Measurements from ENCODE around the gene FAH.
"Not testable (repeated sequence)": the region's sequence is repeated elsewhere in the genome, so short reads cannot be mapped to it uniquely, and the experiment has no call there.

The FAH gene

DNA sequence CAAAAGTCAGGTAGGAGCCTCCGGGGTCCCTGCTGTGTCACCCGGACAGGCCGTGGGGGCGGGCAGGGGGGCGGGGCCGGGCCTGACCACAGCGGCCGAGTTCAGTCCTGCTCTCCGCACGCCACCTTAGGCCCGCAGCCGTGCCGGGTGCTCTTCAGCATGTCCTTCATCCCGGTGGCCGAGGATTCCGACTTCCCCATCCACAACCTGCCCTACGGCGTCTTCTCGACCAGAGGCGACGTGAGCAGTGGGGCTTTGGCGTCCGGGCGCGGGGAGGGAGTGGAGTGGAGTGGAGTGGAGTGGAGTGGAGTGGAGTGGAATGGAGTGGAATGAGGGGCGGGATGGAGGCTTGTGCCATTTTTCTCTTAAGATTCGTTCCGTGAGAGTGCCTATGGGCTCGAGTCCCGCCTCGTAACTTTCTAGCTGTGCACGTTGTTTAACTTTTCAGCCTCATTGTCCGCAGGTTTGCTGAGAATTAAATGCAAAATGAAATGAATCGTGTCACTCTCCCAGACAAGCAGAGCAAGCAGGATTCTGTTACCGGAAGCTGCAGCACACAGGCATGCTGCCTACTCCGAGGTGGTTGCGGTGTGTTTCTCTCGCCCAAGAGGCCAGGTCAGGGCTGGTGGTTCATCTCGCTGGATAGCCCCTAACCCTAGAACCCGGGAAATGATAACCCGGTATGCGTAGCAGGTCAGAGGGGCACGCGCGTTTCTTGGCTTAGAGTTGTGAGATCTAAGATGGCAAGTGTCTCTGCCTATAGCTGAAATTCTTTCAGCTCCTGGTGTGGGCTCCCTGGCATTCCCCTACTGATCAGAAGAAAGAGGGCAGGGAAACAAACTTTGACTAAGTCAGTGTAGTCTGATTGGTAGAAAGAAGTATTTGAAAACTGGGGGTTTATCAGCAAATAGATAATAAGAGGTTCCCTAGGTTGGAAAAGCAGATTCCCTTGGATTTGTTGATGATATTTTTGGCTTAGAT is at the start of gene FAH:
FAH (plus strand) TSS at position 104 of the 981 bp plus-strand sequence; CDS start at position 160, 56 bp downstream.
- no peak for DNase-seq (ENCODE audit: low read depth in 3 of 3, low spot score in 1 of 3)

DNA sequence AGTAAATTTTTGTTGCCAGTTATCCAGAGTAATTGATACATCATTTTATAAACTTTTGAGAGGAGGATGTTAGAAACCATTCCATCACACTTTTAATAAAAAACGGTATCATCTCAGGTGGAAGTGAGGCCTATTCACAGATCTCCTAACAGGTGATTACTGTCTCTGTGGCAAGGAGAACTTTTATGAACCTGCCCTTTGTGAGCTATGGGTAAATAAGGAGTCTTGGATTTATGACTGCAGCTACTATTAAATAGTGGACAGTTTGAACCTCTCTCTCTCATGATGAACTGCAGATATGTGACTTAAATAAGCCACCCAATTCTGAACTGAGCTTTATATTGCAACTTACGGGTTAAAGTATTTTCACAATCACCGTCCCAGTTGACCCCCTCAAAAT is 47.6 kb upstream of the FAH start:
- no peak for DNase-seq (ENCODE audit: low read depth in 3 of 3, low spot score in 1 of 3)

DNA sequence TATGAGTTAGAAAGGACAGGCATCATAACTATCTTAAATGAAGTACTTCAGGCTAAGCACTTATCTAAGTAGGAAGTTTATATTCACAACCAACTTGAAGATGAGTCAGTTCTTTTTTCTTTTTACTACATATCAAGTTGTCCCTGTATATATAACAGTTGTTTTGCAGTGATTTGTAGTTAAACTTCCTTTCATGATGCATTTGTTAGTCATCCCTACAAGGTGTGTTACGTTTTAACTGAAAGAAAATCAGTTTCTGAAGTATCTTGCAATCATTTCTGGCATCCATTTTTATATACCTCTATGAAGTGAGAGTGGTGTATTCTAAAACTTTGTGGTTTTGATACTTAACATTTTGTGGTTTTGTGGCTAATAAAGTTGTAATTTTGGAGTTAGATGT is 47.2 kb upstream of the FAH start:
- DNase-seq (ENCODE audit: low read depth in 3 of 3, low spot score in 1 of 3), result no peak

DNA sequence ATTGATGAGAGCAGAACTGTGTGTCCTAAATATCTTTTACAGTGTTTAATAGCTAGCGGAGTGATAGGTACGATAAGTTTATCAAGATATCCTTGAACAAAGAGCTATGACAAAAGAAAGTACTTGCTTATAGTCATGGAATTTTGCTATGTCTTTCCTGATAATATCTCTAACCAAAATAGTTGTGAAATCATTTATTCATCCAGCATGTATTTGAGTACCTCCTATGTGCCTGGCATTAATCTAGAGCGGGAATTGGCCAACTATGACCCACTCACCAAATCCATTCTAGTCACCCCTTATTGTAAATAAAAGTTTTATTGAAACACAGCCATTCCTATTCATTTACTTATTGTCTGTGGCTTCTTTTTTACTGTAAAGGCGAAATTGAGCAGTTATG is 46.7 kb upstream of the FAH start:
- DNase-seq (ENCODE audit: low read depth in 3 of 3, low spot score in 1 of 3), result no peak

DNA sequence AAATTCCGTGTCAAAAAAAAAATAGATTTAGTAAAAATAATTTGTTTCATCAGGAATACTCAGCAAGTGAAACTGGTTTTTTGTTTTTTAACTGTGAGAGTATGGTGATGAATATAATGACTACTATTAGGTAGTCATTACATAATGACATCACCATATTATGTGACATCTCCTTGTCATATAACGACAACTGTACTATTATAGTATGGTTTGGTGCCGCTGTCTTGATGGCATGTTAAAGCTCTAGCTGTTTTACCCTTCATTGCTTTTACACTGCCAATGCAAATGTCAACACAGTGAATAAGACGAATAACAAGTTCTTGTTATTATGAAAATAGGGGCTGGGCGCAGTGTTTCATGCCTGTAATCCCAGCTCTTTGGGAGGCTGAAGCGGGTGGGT is 45.6 kb upstream of the FAH start:
- DNase-seq (ENCODE audit: low read depth in 3 of 3, low spot score in 1 of 3), result no peak

DNA sequence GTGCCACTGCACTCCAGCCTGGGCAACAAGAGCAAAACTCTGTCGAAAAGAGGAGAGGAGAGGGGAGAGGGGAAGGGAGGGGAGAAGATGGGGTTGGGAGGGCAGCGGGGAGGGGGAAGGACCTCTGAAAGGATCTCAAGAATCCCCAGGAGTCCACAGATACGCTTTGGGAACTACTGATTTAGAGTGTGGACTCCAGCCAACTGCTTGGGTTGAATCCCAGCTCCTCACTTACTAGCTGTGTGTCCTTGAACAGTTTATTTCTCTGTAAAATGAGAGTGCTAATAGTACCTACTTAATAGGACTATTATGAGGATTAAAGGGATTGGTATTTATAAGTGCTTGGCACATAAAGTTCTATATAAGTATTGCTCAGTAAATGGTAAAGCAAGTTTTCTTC is 45.0 kb upstream of the FAH start:
- no peak for DNase-seq (ENCODE audit: low read depth in 3 of 3, low spot score in 1 of 3)

DNA sequence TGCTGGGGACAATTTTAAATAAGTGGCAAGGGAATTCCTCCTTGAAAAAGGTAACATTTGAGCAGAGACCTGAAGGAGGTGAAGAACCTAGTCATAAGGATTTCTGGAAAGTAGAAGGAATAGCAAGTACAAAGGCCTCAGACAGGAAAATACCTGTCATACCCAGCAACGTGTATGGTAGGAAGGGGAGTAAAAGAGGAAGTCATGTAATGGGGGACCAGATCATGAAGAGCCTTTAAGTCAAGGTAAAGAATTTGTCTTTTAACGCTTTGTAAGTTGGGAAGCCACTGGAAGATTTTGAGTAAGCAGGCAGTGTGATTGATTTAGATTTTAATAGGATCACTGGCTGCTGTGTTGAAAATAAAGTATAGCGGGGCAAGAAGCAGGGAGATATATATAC is 43.4 kb upstream of the FAH start:
- DNase-seq (ENCODE audit: low read depth in 3 of 3, low spot score in 1 of 3), result no peak

DNA sequence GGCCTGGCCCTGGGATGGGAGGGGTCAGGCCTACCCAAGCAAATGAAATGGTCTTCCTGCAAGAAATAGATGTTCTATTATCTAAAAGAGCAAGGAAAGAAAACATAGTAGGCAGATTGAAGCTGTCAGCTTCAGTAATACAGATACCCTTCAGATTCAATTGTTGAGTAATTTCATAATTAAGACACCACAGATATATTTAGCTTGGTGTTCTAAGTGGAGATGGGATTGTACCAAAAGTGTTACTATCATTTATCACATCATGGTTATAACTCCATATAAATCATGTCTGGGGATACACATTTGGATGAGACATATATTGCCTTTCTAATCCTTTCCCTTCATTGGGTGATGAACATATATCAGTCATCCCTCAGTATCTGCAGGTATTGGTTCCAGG is 41.9 kb upstream of the FAH start:
- no peak for DNase-seq (ENCODE audit: low read depth in 3 of 3, low spot score in 1 of 3)

DNA sequence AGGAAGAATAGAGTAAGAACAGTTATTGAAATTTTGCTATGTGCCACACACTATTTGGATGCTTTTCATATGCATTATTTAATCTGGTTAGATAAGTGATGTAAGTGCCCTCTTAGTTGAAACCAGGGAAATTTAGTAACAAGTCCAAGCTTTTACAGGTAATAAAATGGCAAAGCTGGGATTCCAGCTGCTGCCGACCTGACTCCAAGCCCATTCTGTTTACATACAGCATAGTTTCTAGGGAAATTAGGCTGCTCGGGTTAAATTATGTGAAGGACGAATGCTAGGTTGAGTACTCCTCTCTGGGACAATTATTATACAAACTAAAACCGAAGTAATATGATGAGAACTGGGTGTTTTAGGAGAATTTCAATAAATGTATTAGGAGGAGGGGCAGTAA is 38.7 kb upstream of the FAH start:
- no peak for DNase-seq (ENCODE audit: low read depth in 3 of 3, low spot score in 1 of 3)

DNA sequence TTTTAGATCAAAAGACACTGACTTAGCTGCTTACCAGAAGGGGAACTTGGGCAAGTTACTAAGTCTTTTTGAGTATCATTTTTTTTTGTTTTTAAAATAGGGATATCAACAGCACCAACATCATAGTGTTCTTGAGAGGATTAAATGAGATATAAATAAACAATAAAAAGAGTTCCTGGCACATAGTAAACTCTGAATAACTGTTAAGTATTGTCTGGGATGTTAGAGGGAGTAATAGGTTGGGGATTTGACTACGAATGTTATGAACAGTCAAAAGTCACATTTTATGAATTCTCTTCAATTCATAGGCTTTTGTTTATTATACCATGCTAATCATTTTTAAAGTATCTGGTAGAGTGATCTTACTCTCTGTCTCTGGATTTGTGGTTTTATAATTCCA is 37.8 kb upstream of the FAH start:
- DNase-seq (ENCODE audit: low read depth in 3 of 3, low spot score in 1 of 3), result no peak

DNA sequence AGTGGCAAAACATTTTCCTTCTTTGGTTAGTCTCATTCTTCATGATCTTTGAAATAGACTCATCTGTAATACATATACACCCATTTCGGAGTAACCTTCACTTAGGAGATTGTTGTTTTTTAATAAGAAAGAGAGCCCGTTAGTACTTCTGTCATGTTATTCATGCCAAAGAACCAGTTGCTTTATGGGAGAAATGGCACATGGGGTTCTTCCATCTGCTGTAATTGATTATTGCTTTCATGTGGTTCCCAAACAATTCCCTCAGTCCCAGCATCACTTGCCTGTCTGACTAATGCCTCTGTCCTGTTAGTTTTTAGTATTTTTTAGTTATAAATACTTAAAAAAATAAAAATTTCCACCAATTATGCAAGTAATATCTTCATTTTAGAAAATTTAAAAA is 33.8 kb upstream of the FAH start:
- no peak for DNase-seq (ENCODE audit: low read depth in 3 of 3, low spot score in 1 of 3)

DNA sequence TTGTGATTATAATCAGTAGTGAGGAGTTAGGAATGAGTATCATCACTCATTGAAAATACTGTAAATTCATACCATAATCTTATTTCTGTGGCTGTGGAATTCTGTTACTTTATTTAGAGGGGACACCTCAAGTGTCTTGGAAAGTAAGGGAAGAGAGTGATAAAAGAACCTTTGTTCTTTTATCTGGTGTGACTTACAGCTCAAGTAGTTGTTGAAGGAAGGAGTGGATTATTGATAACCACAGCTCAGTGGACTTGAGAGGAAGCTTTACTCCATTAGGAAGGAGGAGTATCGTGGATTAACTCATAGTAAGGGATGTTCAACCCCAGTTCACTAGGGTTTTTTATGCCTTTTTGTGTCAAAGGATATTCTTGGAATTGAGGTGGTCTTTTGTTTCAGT is 32.2 kb upstream of the FAH start:
- no peak for DNase-seq (ENCODE audit: low read depth in 3 of 3, low spot score in 1 of 3)

DNA sequence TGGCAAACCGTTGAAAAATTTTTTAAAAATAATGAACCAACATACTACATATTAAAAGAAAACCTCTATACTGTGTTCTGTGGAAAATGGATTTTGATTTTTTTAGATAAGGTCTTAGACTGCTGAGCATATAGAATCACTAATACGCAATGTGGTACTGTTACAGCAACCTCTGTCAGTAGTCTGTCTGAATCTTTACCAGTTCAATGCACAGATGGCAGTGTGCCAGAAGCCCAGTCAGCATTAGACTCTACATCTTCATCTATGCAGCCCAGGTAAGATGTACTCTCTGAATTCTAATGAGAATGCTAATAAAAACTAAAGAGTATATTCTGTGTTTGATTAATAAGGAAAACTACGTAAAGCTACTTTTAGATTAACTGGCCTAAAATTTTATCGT is 31.3 kb upstream of the FAH start:
- DNase-seq (ENCODE audit: low read depth in 3 of 3, low spot score in 1 of 3), result no peak

DNA sequence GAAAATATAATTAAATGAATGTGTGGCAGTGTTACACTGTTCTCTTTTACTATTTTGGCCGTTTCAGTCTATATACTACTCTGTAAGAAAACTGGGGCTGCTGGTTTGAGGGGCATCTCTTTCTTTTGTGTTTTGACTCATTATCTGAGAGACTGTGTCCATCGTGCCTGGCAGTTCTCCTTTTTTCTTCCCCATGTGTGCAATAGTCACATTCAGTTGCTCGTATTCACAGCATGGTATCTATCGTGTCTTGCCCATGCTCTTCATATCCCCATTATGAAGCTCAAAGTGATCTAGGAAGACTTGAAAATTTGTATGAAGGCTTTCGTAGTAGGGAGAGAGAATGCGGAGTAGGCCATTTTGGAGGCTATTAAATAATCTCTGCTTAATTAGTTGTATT is 29.8 kb upstream of the FAH start:
- no peak for DNase-seq (ENCODE audit: low read depth in 3 of 3, low spot score in 1 of 3)

DNA sequence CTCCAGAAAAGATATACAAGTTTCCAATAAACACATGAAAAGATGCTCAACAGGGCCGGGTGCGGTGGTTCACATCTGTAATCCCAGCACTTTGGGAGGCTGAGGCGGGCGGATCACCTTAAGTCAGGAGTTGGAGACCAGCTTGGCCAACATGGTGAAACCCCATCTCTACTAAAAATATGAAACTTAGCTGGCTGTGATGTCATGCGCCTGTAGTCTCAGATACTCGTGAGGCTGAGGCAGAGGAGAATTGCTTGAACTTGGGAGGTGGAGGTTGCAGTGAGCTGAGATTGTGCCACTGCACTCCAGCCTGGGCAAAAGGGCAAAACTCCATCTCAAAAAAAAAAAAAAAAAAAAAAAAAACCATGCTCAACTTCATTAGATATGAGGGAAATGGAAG is 25.5 kb upstream of the FAH start:
- DNase-seq (ENCODE audit: low read depth in 3 of 3, low spot score in 1 of 3), result not testable (repeated sequence)

DNA sequence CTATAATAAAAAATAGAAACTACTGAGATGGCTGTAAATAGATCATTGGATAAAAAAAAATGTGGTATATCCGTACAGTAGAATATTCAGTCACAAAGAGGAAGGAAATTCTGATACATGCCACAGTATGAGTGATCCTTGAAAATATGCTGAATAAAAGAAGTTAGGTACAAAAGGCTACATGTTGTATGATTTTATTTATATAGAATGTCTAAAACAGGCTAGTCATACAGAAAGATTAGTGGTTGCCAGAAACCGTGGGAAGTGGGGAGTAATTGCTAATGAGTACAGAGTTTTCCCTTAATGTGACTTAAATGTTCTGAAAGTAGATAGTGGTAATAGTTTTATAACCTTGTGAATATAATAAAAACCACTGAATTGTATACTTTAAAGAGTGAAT is 24.9 kb upstream of the FAH start:
- no peak for DNase-seq (ENCODE audit: low read depth in 3 of 3, low spot score in 1 of 3)

DNA sequence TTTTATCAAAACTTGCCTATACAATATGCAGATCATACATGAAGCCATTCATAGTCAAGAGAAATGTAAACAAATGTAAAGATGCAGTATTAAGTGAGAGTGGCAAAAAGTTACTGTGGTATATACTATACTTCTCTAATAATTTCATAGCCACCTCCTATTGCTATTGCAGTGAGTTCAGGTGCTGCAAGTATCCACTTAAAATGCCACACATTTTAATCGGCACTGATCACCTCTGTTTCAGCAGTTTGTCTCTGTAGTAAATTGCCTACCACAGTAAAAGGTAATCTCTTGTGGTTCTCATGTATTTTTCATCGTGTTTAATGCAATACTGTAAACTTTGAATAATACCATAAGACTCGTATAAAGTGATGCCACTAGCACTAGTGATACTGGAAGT is 20.4 kb upstream of the FAH start:
- no peak for DNase-seq (ENCODE audit: low read depth in 3 of 3, low spot score in 1 of 3)

DNA sequence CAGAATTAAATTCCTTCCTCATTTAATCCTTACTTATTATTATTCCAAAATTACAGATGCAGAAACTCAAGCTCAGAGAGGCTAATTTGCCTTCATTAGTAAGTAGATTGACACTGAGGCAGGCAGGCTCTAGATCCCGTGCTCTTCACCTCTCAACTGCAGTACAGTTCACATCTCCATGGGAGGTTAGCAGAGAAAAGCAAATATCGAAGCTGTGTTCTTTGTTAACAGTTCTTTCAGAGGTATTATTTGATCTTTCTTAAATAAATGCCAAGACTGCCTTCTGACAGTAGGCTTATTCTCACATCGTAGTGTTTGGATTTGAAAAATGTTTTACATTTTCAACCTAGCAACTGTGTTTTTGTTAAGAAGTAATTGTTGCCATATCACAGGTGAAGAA is 15.9 kb upstream of the FAH start:
- no peak for DNase-seq (ENCODE audit: low read depth in 3 of 3, low spot score in 1 of 3)

DNA sequence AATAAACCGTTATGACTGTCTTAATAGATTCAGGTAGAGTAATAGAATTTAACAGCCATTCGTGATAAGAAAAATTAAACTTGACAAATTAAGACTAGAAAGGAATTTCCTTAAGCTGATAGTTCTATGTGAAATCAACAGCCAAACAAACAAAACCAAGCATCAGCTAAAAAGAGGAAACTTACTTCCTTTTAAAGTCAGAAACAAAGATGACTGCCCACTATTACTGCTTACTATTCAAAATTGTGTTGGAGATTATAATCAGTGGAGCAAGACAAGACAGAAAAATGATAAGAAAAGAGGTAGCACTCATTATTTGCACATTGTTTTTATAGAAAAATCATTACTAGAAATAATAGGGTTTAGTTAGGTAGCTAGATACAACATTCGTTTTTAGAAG is 13.8 kb upstream of the FAH start:
- DNase-seq (ENCODE audit: low read depth in 3 of 3, low spot score in 1 of 3), result no peak

DNA sequence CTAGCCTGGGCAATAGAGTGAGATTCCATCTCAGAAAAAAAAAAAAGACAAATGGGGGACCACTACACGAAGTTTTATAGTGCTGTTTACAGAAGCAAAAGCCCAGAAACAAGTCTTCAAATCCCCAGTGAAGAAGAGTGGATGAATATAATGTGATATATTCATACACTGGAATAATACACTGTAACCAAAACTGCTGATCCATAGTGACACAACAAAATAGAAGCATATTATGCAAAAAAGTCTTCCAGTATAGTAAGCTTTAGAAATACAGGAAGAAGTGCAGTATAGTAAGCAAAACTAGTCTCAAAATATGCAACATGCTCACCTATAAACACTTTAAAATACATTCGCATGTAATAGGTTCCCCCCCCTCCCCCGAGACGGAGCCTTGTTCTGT is 11.9 kb upstream of the FAH start:
- DNase-seq (ENCODE audit: low read depth in 3 of 3, low spot score in 1 of 3), result no peak

DNA sequence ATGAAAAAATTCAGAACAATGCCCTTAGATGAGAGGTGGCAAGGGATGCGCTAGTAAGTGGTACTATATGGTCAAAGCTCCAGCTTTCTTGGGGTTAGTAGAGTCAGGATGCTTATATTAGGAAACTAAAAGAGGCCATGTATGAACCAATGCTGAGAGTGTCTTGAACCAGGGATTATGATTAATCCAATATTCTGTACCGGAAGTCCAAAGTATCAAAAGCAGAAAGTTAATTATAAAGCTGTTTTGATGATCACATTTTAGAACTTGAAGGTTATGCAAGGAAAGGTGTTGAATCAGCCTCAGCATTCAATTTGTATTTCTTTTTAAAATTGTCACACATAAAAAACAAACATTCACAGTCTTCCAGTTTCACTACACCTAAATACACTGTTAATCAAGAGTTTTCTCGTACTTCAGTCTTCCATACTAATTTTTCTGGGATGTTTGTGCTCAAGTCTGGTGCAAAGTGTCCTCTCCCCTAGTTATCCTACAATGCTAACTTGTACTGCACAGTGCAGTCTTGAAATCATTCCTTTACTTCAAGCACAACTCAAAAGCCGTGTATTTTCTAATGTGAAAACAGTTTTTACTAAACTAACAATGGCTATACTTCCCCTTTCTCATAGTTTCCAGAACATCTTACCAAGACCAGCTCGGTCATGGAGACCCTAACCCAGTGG is 10.7 kb upstream of the FAH start:
- DNase-seq (ENCODE audit: low read depth in 3 of 3, low spot score in 1 of 3), result no peak

DNA sequence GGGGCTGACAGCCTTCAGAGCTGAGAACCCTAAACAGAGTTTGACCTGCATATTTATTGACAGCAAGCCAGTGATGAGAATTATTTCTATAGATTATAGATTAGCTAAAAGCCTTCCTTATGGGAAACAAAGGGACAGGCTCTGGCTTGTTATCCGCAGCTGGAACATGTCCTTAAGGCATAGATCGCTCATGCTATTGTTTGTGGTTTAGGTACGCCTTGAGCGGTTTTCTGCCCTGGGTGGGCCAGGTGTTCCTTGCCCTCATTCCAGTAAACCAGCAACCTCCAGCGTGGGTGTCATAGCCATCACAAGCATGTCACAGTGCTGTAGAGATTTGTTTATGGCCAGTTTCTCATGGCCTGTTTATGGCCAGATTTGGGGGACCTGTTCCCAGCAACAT is 10.2 kb upstream of the FAH start:
- DNase-seq (ENCODE audit: low read depth in 3 of 3, low spot score in 1 of 3), result no peak

DNA sequence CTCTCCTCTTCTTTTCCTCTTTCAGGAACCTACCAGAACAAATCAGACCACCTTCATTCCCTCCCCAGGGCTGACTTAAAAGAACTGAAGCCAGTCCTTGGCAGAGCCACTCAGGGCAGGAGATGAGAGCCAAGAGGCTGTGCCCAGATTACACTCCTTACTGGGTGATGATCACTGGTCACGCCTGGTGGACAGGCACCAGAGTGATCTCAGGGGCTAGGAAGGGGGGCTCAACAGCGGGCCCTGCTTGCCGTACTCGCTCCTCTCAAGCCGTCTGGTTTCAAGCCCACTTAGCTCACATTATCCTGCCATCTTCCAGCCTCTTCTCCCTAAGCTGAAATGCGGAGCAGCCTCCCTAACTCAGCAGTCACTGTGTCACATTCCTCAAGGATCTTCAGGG is 1.7 kb upstream of the FAH start:
- no peak for DNase-seq (ENCODE audit: low read depth in 3 of 3, low spot score in 1 of 3)
